ENCODE data around the gene DHRS12.

DHRS12 gene

GRCh38 chr13:51837016-51837415 is 33.1 kb upstream of the DHRS12 start:
- H3K4me3 ChIP-seq (ENCODE audit: control insufficient read depth, low read depth, low read length): no peak overlapping the region
- no peak for DNase-seq (ENCODE audit: low read depth)
- no peak for TF ChIP-seq CTCF (IDR thresholded peaks at IDR 0.05; ENCODE audit: control insufficient read depth, insufficient read depth, low read depth, low read length, missing control alignments)

GRCh38 chr13:51834581-51835171 is 30.7 kb upstream of the DHRS12 start:
- no peak for TF ChIP-seq CTCF (IDR thresholded peaks at IDR 0.05; ENCODE audit: control insufficient read depth, insufficient read depth, low read depth, low read length, missing control alignments)
- H3K4me3 ChIP-seq (ENCODE audit: control insufficient read depth, low read depth, low read length): no peak overlapping the region
- DNase-seq (ENCODE audit: low read depth): no peak

- H3K4me3 ChIP-seq (ENCODE audit: control insufficient read depth, low read depth, low read length): no peak overlapping the region
- no peak for TF ChIP-seq CTCF (IDR thresholded peaks at IDR 0.05; ENCODE audit: control insufficient read depth, insufficient read depth, low read depth, low read length, missing control alignments)
- no peak for DNase-seq (ENCODE audit: low read depth)
Observed at GRCh38 chr13:51833980-51834379, 30.0 kb upstream of the DHRS12 start.

- TF ChIP-seq CTCF (IDR thresholded peaks at IDR 0.05; ENCODE audit: control insufficient read depth, insufficient read depth, low read depth, low read length, missing control alignments): peak; percentile 57
- DNase-seq (ENCODE audit: low read depth): peak; percentile 10
- no peak overlapping the region for H3K4me3 ChIP-seq (ENCODE audit: control insufficient read depth, low read depth, low read length)
Observed at GRCh38 chr13:51832471-51833152, 28.6 kb upstream of the DHRS12 start.

GRCh38 chr13:51831519-51831918 is 27.6 kb upstream of the DHRS12 start:
- no peak for TF ChIP-seq CTCF (IDR thresholded peaks at IDR 0.05; ENCODE audit: control insufficient read depth, insufficient read depth, low read depth, low read length, missing control alignments)

GRCh38 chr13:51829568-51829899 is 25.6 kb upstream of the DHRS12 start:
- no peak for DNase-seq (ENCODE audit: low read depth)
- TF ChIP-seq CTCF (IDR thresholded peaks at IDR 0.05; ENCODE audit: control insufficient read depth, insufficient read depth, low read depth, low read length, missing control alignments): no peak
- H3K4me3 ChIP-seq (ENCODE audit: control insufficient read depth, low read depth, low read length): no peak overlapping the region

More at GRCh38 chr13:51831519-51831918, 27.6 kb upstream of the DHRS12 start:
- DNase-seq (ENCODE audit: low read depth): no peak
- no peak overlapping the region for H3K4me3 ChIP-seq (ENCODE audit: control insufficient read depth, low read depth, low read length)
